GM18511 (cell line): ENCODE data around the gene TP53INP2.
"Not testable (repeated sequence)": the region's sequence is repeated elsewhere in the genome, so short reads cannot be mapped to it uniquely, and the experiment has no call there.

Experiments
- ATAC-seq: cut with Tn5 transposase; IDR thresholded peaks from one replicate; pipeline ENCODE4 v1.9.1; 2021; ENCODE audit warnings: mild to moderate bottlenecking, moderate library complexity; ENCODE audit not compliant: unreplicated experiment

Gene TP53INP2

DNA sequence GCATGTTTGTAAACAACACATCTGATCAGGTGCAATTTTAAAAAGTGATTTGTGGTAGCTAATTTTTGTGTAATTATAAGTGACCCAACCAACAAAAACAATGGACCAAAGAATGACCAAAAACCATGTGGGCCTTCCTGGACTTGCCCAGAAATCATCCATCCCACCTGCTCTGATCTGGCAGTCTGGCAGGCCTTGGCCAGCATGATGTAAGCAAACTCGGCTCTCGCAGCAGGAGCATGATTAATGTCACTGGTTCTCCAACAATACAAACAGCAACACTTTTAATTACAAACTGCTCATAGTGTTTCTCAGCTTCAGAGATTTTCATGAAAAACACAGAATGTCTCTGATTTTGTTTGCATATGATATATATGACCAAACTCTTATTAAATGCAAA is 16.1 kb downstream of the TP53INP2 start:
- no peak for ATAC-seq

- ATAC-seq: not testable (repeated sequence)
Measured at GRCh38 chr20:34722560-34722959, 18.4 kb downstream of the TP53INP2 start.

GRCh38 chr20:34724172-34724571 is 20.0 kb downstream of the TP53INP2 start:
- no peak for ATAC-seq

DNA sequence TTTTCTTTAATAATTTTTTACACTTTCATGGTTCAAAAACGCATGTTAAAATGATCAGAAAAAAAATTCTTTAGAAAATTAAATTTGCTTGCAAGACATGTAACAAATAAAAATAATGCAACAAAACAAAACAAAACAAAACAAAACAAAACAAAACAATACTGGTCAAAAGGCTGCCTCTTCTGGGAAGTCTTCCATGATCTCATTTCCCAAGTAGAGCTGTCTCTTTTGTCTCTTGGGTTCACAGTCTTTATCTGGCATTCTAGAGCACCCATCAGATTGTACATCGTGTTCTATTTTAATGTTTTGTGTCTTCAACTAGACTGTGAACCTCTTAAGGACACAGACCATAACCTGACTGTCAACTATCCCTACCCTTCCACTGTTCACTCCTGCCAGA is 25.3 kb downstream of the TP53INP2 start:
- ATAC-seq: no peak

DNA sequence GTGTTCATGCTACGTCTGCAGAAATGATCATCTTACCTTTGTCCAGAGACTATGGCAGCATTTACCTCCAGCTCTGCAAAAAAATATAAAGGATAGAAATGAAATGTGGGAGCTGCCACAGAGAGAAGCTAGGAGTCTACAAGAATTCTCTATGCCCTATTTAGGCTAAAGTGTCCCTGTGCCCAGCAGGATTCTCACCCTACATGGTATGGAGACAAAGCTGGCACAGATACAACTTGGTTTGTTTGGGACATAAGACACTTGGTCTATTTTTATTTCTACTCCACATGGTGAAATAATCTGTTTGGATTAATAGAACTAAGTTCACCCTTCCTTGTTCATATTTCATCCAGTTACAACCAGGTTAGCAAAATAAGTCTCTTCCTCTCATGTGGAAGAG is 28.4 kb downstream of the TP53INP2 start:
- no peak for ATAC-seq

DNA sequence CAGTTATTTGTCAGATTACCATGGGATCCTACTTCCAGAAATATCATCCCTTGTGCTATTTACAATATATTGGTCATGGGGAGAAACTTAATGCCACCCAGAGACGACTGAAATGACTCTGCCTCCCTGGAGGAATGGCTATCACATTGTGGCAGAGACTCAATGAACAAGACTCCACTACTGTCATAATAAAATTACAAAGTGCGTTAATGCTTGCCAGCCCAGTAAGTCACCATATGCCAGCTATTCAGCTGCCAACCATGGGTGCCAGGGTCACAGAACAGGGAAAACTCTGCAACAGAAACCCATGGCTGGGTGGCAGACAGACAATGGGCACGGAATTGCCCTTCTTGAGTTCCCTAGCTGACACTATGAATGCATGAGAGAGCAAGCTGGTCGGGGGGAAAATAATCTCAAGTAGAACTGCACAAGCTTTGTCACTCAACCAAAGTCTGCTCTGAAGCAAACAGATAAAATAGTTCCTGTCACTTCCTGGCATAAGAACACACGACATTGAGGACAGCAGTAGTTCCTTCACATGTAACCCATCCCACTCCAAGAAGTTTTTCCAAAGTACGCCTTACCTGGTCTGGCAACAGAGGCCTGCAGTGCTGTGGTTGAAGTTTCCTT is 32.1 kb downstream of the TP53INP2 start:
- no peak for ATAC-seq

DNA sequence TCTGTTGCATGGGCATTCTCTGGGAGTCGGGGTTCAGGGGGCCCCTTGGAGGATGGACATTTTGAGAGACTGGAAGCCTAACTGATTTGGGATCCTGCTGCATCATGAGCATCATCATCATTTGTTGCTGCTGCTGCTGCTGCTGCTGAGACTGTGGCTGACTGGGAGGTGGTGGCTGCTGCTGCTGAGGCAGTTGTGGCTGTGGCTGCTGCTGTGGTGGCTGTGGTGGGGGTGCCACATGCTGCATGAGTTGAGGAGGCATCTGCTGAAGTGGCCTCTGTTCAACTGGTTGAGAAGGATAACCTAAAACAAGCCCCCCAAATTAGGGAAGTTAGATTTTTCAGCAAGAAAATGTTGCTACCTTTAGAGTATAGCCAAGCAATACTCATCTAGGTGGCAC is 38.9 kb downstream of the TP53INP2 start:
- no peak for ATAC-seq

DNA sequence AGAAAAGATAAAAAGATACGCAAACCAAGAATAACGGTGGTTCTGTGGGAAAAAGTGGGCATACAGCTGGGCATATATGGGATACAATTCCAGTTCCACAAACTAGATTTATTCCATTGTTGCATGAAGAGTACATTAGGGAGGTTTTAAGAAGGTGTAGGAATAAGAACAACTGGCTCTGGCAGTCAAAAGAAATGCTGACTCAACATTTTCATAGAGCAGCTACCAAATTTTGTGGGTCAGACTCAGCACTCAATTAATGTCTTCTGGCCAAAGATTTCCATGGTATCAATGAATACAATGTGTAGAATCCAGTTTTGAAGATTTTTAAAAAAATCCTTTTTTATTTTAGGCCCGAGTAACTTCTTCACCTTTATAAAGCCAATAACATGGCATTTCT is 40.2 kb downstream of the TP53INP2 start:
- ATAC-seq: no peak

DNA sequence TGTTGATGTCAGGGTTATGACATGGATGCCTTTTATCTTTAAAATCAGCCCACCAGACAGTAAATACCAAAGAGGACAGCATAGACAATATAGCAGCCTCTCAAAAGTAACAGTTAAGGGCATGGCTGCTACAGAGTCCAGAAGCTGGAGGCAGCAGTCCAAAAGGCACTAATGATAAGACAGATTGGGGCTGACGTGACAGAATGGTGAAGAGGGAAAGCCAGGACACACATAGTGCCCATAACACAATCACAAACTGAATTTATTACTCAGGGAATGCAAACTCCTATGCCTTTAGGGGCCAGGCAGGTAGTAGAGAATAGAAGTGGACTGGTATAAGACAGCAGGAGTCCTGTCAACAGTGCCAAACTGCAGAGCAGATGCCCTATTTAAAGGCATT is 40.7 kb downstream of the TP53INP2 start:
- no peak for ATAC-seq

GRCh38 chr20:34746674-34747073 is 42.5 kb downstream of the TP53INP2 start:
- no peak for ATAC-seq

DNA sequence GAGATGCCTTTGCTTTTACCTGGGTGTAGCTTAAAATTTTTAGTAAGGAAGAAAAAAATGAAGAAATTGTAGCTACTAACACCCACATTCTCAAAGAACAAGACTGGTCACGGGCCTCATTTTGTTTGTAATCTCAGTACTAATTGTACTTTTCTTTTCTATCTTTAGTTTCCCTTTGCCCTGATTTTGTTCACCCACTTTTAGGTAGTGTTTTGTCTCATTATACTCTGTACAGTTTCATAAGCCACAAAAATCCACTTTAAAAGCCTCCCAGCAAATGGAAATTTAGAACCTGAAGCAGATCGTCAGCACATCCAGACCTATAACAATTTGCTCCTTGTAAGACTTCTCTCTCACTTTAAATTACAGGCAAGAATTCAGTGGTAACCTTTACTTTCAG is 43.3 kb downstream of the TP53INP2 start:
- no peak for ATAC-seq

DNA sequence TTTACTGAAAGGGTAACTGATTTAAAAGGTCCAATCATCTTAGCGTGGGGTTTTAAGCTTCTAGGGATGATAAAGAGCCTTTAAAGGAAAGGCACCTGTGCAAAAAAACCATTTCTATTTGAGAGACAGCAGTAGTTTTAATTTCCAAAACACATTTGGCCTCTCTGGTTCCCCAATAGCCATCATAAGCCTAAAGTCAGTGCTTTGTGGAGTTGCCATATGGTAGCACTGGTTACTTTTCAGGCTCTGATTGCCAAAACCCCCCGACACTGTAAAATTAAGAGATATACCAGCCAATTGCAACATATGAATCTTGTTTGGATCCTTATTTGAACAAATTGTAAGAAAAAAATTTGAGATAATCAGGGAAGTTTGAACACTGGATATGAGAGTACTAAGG is 44.6 kb downstream of the TP53INP2 start:
- ATAC-seq: no peak

- ATAC-seq: no peak
Measured at GRCh38 chr20:34750484-34750883, 46.3 kb downstream of the TP53INP2 start.

- ATAC-seq: no peak
Measured at GRCh38 chr20:34751453-34751852, 47.3 kb downstream of the TP53INP2 start.

GRCh38 chr20:34753706-34754461 is 49.7 kb downstream of the TP53INP2 start:
- ATAC-seq: no peak

- ATAC-seq: no peak
Measured at GRCh38 chr20:34754611-34755010, 50.5 kb downstream of the TP53INP2 start.

GRCh38 chr20:34755367-34755766 is 51.2 kb downstream of the TP53INP2 start:
- ATAC-seq: no peak

DNA sequence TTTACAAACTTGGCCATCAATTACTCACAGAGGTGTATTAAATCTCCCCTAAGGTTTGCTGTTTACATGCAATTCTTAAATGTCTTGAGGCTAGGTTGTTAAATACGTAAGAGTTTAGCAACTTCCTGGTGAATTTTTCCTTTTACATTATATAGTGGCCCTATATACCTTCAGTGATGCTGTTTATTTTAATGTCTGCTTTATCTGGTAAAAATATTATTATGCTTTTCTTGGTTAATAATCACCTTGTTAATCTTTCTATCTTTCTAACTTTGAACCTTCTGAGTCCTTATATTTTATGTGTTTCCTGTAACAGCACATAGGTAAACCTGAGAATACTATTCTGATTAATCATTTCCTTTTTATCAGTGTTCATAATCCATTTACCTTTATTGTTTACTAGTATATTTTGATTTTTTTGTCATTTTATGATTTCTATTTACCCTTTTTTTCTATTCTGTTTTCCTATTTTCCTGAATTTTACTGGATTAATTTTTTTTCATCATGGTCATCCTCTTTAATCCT is 57.9 kb downstream of the TP53INP2 start:
- ATAC-seq: no peak
